Measurements from ENCODE around the gene AFAP1.

Gene AFAP1

GRCh38 chr4:7711307-7711963 lies 228.2 kb downstream of the AFAP1 start:
- H3K27ac ChIP-seq: no peak overlapping the region
- POLR2A ChIA-PET (ENCODE audit: low non-redundant PET): no interaction called here
- TF ChIP-seq, protein P1, sequence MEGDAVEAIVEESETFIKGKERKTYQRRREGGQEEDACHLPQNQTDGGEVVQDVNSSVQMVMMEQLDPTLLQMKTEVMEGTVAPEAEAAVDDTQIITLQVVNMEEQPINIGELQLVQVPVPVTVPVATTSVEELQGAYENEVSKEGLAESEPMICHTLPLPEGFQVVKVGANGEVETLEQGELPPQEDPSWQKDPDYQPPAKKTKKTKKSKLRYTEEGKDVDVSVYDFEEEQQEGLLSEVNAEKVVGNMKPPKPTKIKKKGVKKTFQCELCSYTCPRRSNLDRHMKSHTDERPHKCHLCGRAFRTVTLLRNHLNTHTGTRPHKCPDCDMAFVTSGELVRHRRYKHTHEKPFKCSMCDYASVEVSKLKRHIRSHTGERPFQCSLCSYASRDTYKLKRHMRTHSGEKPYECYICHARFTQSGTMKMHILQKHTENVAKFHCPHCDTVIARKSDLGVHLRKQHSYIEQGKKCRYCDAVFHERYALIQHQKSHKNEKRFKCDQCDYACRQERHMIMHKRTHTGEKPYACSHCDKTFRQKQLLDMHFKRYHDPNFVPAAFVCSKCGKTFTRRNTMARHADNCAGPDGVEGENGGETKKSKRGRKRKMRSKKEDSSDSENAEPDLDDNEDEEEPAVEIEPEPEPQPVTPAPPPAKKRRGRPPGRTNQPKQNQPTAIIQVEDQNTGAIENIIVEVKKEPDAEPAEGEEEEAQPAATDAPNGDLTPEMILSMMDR (conservative IDR thresholded peaks at IDR 0.05; ENCODE audit: low read depth): no peak
- CTCF ChIA-PET: interaction anchor here (0.5 kb wide), 1 partner anchor 59 kb away, joined by 4 read pairs; no protein-coding TSS in a partner anchor
- DNase-seq (ENCODE audit: low spot score): no peak

- ChIA-PET POLR2A (ENCODE audit: low non-redundant PET) (no interaction called here), CTCF (no interaction called here)
- no peak overlapping the region for H3K27ac ChIP-seq
- TF ChIP-seq, protein P1 (conservative IDR thresholded peaks at IDR 0.05; ENCODE audit: low read depth): no peak
- no peak for DNase-seq (ENCODE audit: low spot score)
Measured at GRCh38 chr4:7710576-7711306, 228.9 kb downstream of the AFAP1 start.

DNA sequence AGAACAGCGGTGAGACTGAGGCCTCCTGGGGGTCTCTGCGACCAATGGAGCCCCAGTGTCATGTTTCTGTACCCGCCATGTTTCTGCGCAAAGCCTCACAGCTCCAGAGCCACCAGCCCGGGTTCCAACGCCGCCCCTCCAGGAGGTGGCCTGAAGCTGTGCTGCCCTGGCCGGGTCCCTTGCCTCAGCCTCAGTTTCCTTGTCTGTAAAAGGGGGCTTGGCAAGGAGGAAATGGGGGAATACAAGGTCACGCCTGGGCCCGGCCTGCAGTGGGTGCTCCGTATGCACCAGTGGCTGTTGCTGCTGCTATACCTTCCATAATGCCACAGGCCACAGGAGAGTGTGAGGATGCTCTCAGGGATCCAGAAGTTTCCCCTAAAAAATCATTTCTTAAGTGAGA lies 229.5 kb downstream of the AFAP1 start:
- TF ChIP-seq, protein P1 (conservative IDR thresholded peaks at IDR 0.05; ENCODE audit: low read depth): no peak
- H3K27ac ChIP-seq: no peak overlapping the region
- ChIA-PET POLR2A (ENCODE audit: low non-redundant PET) (no interaction called here), CTCF (no interaction called here)
- DNase-seq (ENCODE audit: low spot score): no peak

DNA sequence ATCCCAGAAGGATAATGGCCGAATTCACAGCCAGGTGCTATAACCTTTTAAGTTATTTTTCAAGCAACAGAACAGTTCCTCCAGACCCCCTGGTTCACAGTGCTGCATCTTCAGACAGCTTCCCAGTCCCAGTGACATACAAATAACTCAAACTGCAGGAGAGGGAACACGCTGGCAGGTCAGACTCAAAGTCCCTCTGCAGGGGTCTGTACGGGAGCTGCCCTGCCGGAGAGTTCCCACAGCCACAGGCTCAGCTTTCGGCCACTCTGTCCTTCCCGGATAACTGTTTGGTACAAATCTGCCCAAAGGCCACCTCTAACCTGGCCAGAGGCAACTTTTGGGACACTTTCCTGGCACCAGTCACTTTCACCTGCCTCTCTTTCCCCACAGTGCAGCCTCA lies 230.2 kb downstream of the AFAP1 start:
- ChIA-PET POLR2A (ENCODE audit: low non-redundant PET) (no interaction called here), CTCF (no interaction called here)
- TF ChIP-seq, protein P1 (conservative IDR thresholded peaks at IDR 0.05; ENCODE audit: low read depth): no peak
- H3K27ac ChIP-seq: no peak overlapping the region
- DNase-seq (ENCODE audit: low spot score): no peak

DNA sequence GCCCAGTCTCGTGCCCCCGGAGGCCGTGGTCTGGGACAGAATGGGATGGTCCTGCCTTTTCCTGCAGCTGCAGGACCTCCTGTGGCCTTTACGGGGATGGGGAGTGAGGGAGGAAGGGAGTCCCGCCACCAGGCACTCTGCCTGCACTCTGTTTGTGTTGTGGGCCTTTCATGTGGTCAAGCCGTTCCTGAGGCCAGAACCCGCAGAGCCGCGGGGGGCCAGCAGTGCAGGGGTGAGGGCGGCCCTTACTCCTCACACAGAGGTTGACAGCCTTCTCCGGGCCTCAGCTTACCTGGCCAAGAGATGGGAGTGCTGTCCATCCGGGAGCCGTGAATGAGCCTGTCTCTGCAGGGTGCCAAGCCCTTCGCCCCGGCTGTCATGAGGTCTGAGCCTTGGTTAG lies 230.7 kb downstream of the AFAP1 start:
- TF ChIP-seq, protein P1 (conservative IDR thresholded peaks at IDR 0.05; ENCODE audit: low read depth): no peak
- POLR2A ChIA-PET (ENCODE audit: low non-redundant PET): no interaction called here
- CTCF ChIA-PET: no interaction called here
- no peak for DNase-seq (ENCODE audit: low spot score)
- no peak overlapping the region for H3K27ac ChIP-seq

Measured in RWPE1 (cell line).